ENCODE results near the gene DNAH6.

- TF ChIP-seq POLR2A (IDR thresholded peaks at IDR 0.05) (no peak), CTCF (IDR thresholded peaks at IDR 0.05) (no peak), POLR2AphosphoS5 (IDR thresholded peaks at IDR 0.05) (no peak)
Observed at GRCh38 chr2:84545005-84545404, 28.7 kb downstream of the DNAH6 start.
